Pancreas (tissue), 10 donors: ENCODE data around the gene TTYH1. TPM values are rescaled to one million over a fixed set of nuclear protein-coding genes. Genes with fewer than 3 reads are reported as not detected.
A peak's percentile ranks its signal among the peaks of the same experiment; 100 is the strongest.

Source experiments
- ATAC-seq, 4 donors: fragments of 200-7000 bp; cut with Tn5 transposase; one replicate each; pipeline versions ENCODE4 v1.8.0 to v1.9.1; 2020; ENCODE audit warnings: mild to moderate bottlenecking in 4 of 4, moderate library complexity in 4 of 4
- DNase-seq, 6 donors: peaks; one replicate each; pipeline ENCODE4 v3.0.0-alpha.2; 2020
- FAIRE-seq: peaks from 2 replicates; lab custom pipeline; 2012; peaks lifted over from hg19 to GRCh38; lab: Jason Lieb, UNC
- H3K27ac ChIP-seq, 4 donors: fragments of 200-600 bp; sonication (generic); 1 replicate in 3 of 4; 2 replicates in 1 of 4; pipeline versions ENCODE4 v1.5.0 to v1.8.0; 2020
- H3K27me3 ChIP-seq, 4 donors: fragments of 200-600 bp; one replicate each; pipeline ENCODE4 v1.8.0; 2021
- H3K36me3 ChIP-seq, 3 donors: fragments of 200-600 bp; sonication (generic) in 1 of 3; one replicate each; pipeline versions ENCODE4 v1.5.0 to v1.8.0; 2020 to 2021
- H3K4me1 ChIP-seq, 3 donors: fragments of 200-600 bp; one replicate each; pipeline ENCODE4 v1.8.0; 2021
- H3K4me3 ChIP-seq, 4 donors: fragments of 200-600 bp; sonication (generic) in 2 of 4; one replicate each; pipeline versions ENCODE4 v1.5.0 to v1.8.0; 2020 to 2021
- H3K9me3 ChIP-seq, 4 donors: fragments of 200-600 bp; one replicate each; pipeline ENCODE4 v1.8.0; 2021
- CTCF ChIP-seq, 4 donors: fragments of 200-600 bp; sonication (generic) in 3 of 4; IDR thresholded peaks; one replicate each; pipeline versions ENCODE4 v1.5.0 to v1.8.0; 2021; ENCODE audit warnings: antibody characterized with exemption in 4 of 4
- WGBS, 2 donors: extraction: QIAGEN DNeasy Blood & Tissue Kit; methylation state at CpG; one replicate each; pipeline ENCODE4 v1.1.7; 2013; 5-methylcytosine and 5-hydroxymethylcytosine counted together
- intact Hi-C, 3 donors: fragments of 100-400 bp; cut with DNase I; formaldehyde crosslinking; loops; one replicate each; pipeline versions ENCODE4 v1.11.1 to v1.14.2; 2022
- polyA plus RNA-seq, 2 donors: library from polyadenylated mRNA; stranded (reverse); fragments of 200-250 nt; gene quantifications; one replicate each; pipeline ENCODE4 v1.2.3, GENCODE V29; 2013
- total RNA-seq, 6 donors: library from RNA; stranded (reverse); fragmentation: NEBNext Ultra II Directional in 4 of 6; extraction: Animal tissue kit (Norgen Biotek cat#: 25700) in 4 of 6; gene quantifications; one replicate each; pipeline versions ENCODE4 v1.2.1 to v1.2.4, GENCODE V29; 2021 to 2023
- donor health status: healthy with polysubstance abuse.
- donor health status: DM: no; HTN: no; CAD: no; lungs with moderate emphysema.
- donor health status: DM: no; HTN: no; CAD: no.
- donor health status: control.
- donor health status: control.
- donor health status: Bipolar disorder and iron deficiency.
- donor health status: DM: yes; HTN: yes; CAD: no.
- donor health status: DM: no; HTN: no; CAD: no.
- donor health status: DM: no; HTN: no; CAD: no.
- donor health status: DM: yes; HTN: yes; CAD: no.

Gene TTYH1
- total and polyA plus RNA-seq, 8 donors, result 20.8 to 78.0 (median 27.0) TPM

GRCh38 chr19:54415901-54416673 lies 823 bp downstream of the TTYH1 start:
- no peak for ATAC-seq
- H3K36me3 ChIP-seq, result no peaks in the 10 kb centered on the region
- intact Hi-C loops, result no loop called here
- WGBS, 2 donors, result 2 to 3% methylated on average over 23 to 28 of the region's 28 CpGs
- no peak for FAIRE-seq
- no peak for TF ChIP-seq CTCF (IDR thresholded peaks at IDR 0.05)
- H3K4me3 ChIP-seq, result peak overlapping the region in 3 of 4 donors; percentile 27 to 44 (median 41)
- H3K9me3 ChIP-seq, result no peaks in the 10 kb centered on the region
- no peaks in the 10 kb centered on the region for H3K4me1 ChIP-seq
- H3K27me3 ChIP-seq, result peaks cover 0 to 9% (median 3%) of the 10 kb centered on the region in 4 donors
- H3K27ac ChIP-seq, result peak overlapping the region in 2 of 4 donors; percentile 46 to 63
- DNase-seq, result peak in 1 of 6 donors; percentile 68

- Histone ChIP-seq H3K27ac (no peak overlapping the region), H3K36me3 (no peaks in the 10 kb centered on the region), H3K27me3 (peaks cover 0 to 9% (median 3%) of the 10 kb centered on the region in 4 donors), H3K4me1 (no peaks in the 10 kb centered on the region), H3K4me3 (peak overlapping the region in 2 of 4 donors; percentile 41 to 44), H3K9me3 (no peaks in the 10 kb centered on the region)
- FAIRE-seq, result no peak
- TF ChIP-seq CTCF (IDR thresholded peaks at IDR 0.05), result no peak
- ATAC-seq, result no peak
- DNase-seq, result peak in 1 of 6 donors; percentile 69
- intact Hi-C loops, result no loop called here
- 17 to 24% methylated on average over 38 to 44 of the region's 44 CpGs for WGBS, 2 donors
Observed at GRCh38 chr19:54416695-54417491, 1.6 kb downstream of the TTYH1 start.

GRCh38 chr19:54418030-54418929 lies 3.0 kb downstream of the TTYH1 start:
- 24 to 30% methylated on average over 24 to 25 of the region's 25 CpGs for WGBS, 2 donors
- peaks cover 0 to 9% (median 3%) of the 10 kb centered on the region in 4 donors for H3K27me3 ChIP-seq
- no peak for FAIRE-seq
- no peaks in the 10 kb centered on the region for H3K36me3 ChIP-seq
- no peaks in the 10 kb centered on the region for H3K4me1 ChIP-seq
- peak overlapping the region in 3 of 4 donors; percentile 34 to 76 (median 66) for H3K27ac ChIP-seq
- H3K4me3 ChIP-seq, result no peak overlapping the region
- peak in 2 of 4 donors; percentile 7 to 31 for ATAC-seq
- intact Hi-C loops, result no loop called here
- no peak for DNase-seq
- TF ChIP-seq CTCF (IDR thresholded peaks at IDR 0.05), result no peak
- H3K9me3 ChIP-seq, result no peaks in the 10 kb centered on the region

GRCh38 chr19:54418930-54419800 lies 3.9 kb downstream of the TTYH1 start:
- no peak for FAIRE-seq
- no peaks in the 10 kb centered on the region for H3K36me3 ChIP-seq
- intact Hi-C loops, result no loop called here
- no peak overlapping the region for H3K4me3 ChIP-seq
- no peaks in the 10 kb centered on the region for H3K4me1 ChIP-seq
- H3K27ac ChIP-seq, result peak overlapping the region in 3 of 4 donors; percentile 66 to 76 (median 76)
- no peak for DNase-seq
- no peak for ATAC-seq
- 62% methylated on average over 25 to 26 of the region's 26 CpGs for WGBS, 2 donors
- TF ChIP-seq CTCF (IDR thresholded peaks at IDR 0.05), result no peak
- no peaks in the 10 kb centered on the region for H3K9me3 ChIP-seq
- H3K27me3 ChIP-seq, result peaks cover 0 to 9% (median 3%) of the 10 kb centered on the region in 4 donors
